RWPE1 (cell line): Measurements from ENCODE around the gene RAB11FIP4.
A peak's percentile ranks its signal among the peaks of the same experiment; 100 is the strongest.

Experiments
- CTCF ChIA-PET: fragments of 350-600 bp; sonication (Branson Sonifier 250); formaldehyde crosslinking; extraction: SDS; loops from one replicate; lab custom pipeline; 2021; lab: Yijun Ruan, JAX
- POLR2A ChIA-PET: fragments of 400-600 bp; formaldehyde crosslinking; extraction: SDS; loops from one replicate; lab custom pipeline; 2020; ENCODE audit warnings: antibody characterized with exemption; ENCODE audit not compliant: low non-redundant PET; lab: Yijun Ruan, JAX
- DNase-seq: peaks from one replicate; pipeline ENCODE4 v3.0.0; 2012; ENCODE audit warnings: low spot score
- H3K27ac ChIP-seq: fragments of 450-650 bp; 2 replicates; pipeline ENCODE4 v1.5.1; 2017
- TF ChIP-seq, protein P1 (sequence below): fragments of 450-650 bp; conservative IDR thresholded peaks from 2 replicates; pipeline ENCODE4 v1.5.1; 2017; ENCODE audit warnings: low read depth, mild to moderate bottlenecking

Gene RAB11FIP4

GRCh38 chr17:31397256-31397939 lies 5.9 kb downstream of the RAB11FIP4 start:
- TF ChIP-seq, protein P1, sequence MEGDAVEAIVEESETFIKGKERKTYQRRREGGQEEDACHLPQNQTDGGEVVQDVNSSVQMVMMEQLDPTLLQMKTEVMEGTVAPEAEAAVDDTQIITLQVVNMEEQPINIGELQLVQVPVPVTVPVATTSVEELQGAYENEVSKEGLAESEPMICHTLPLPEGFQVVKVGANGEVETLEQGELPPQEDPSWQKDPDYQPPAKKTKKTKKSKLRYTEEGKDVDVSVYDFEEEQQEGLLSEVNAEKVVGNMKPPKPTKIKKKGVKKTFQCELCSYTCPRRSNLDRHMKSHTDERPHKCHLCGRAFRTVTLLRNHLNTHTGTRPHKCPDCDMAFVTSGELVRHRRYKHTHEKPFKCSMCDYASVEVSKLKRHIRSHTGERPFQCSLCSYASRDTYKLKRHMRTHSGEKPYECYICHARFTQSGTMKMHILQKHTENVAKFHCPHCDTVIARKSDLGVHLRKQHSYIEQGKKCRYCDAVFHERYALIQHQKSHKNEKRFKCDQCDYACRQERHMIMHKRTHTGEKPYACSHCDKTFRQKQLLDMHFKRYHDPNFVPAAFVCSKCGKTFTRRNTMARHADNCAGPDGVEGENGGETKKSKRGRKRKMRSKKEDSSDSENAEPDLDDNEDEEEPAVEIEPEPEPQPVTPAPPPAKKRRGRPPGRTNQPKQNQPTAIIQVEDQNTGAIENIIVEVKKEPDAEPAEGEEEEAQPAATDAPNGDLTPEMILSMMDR, result no peak
- ChIA-PET POLR2A (no interaction called here), CTCF (interaction anchor here (0.6 kb wide), 2 partner anchors 374 to 517 kb away, joined by 3 to 4 read pairs; no protein-coding TSS in a partner anchor)
- no peak for DNase-seq
- no peak overlapping the region for H3K27ac ChIP-seq

DNA sequence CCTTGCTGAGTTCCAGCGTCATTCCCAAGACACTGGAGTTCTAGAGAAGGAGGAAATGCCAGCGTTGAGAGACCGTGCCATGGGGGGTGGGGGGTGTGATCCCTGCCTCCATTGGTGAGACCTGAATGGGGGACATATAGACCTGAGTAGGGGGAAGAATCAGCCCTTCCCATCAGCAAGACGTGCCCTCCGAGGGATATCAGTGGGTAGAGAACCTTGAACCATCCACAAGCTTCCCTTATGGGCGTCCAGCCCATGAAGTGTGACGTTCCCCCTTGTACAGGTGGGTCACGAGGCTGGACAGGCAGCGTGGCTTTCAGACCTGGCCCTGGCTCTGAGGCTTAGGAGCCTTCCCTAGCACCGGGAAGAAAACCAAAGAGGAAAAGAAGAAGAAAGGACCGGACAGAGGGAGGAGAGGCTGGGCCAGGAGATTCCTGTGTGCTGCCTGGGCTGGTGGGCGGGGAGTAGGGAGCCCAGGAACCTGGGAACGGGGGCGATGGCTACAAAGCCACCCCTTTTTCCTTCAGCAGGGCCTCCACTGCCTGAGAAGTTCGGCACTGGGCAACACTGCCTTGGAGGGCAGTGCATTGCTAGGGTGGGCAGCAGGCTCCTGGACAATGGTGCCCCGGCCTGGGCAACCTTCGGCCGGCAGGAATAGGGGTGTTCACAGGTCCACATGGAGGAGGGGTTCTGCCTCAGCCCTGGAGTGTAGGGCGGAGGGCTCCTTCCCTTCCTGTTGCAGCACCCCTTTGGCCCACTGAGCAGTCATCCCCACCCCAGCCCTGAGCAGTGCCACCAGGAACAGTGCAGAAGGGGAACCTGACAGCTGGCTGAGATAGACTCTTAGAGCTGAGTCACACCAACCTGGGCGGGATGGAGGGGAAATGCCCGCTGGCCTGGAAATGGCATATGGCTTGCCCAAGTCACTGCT lies 7.2 kb downstream of the RAB11FIP4 start:
- ChIA-PET POLR2A (no interaction called here), CTCF (interaction anchor here (0.5 kb wide), 1 partner anchor 15 kb away, joined by 5 read pairs; no protein-coding TSS in a partner anchor)
- TF ChIP-seq, protein P1, result no peak
- DNase-seq, result no peak
- no peak overlapping the region for H3K27ac ChIP-seq

DNA sequence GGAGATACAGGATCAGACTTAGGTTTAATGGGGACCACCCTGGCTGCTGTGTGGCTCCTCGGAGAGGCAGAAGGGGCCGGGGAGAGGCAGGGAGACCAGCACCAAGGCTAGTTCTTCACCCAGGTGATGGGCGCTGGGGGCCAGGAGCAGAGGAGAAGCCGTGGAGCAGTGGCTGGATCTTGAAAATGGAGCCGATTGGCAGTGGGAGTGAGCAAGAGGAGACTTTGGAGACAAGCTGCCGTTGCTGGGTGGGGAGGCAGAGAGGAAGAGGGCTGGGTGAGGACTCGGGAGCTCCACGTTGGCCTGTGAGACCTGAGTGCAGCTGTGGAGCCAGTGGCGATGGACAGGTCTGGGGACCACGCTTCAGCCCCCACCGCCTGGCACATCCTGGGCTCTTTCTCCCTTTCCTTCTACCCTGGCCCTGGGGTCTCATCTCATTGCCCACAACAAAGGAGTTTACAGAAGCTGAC lies 9.0 kb downstream of the RAB11FIP4 start:
- POLR2A ChIA-PET, result no interaction called here
- no peak overlapping the region for H3K27ac ChIP-seq
- CTCF ChIA-PET, result interaction anchor here (1.3 to 1.7 kb wide), 2 partner anchors 12 to 37 kb away, joined by 5 to 10 read pairs; no protein-coding TSS in a partner anchor
- no peak for DNase-seq
- TF ChIP-seq, protein P1, result no peak

- CTCF ChIA-PET, result interaction anchor here (1.3 to 1.7 kb wide), 2 partner anchors 13 to 36 kb away, joined by 5 to 10 read pairs; no protein-coding TSS in a partner anchor
- POLR2A ChIA-PET, result no interaction called here
- H3K27ac ChIP-seq, result no peak overlapping the region
- TF ChIP-seq, protein P1, result no peak
- DNase-seq, result no peak
These were observed 10.2 kb downstream of the RAB11FIP4 start for GRCh38 chr17:31401456-31402254.

DNA sequence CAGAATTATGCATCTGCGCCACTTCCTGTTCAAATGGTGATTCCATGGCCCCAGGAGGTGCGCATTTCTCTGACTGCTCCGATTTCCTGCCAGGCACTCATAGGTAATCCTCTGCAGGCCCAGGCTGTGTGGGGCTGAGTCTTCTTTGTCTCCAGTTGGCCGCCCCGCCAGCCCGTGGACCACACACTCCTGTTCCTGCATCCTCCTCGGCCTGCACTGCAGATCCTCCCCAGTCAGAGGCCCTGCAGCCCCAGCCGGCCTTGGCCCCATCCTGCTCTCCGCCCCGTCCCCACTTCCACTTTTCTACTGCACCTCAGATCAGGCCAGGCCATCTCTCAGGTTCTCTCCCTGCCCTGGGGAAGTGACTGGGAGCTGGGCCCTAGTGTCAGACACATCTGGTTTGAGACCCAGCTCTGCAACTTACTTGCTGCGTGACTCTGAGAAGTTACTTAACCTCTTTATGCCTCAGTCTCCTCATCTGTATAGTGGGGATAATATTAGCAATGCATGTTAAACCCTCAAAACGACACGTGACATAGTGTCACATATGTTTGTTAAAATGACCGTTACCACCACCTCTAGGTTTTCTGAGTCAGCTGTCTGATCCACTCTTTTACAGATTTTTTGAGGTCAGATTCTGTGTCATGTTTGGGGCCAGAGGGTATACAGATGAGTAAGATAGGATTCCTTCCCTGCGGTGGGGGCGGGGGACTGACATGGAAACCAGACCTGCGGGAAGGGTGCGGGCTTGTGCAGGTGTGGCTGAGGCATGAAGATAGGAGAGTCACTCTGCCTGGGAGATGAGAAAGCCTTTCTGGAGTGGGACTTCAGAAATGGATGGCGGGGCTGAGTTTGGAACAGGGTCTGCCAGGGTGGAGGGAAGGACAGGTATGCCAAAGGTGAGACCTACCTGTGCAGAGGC lies 12.8 kb downstream of the RAB11FIP4 start:
- ChIA-PET POLR2A (no interaction called here), CTCF (no interaction called here)
- no peak overlapping the region for H3K27ac ChIP-seq
- TF ChIP-seq, protein P1, result no peak
- DNase-seq, result peak; percentile 40
